Mesothelial cell of epicardium (in vitro differentiated cells): ENCODE results near the gene IPO11. TPM values are rescaled to one million over a fixed set of nuclear protein-coding genes. Genes with fewer than 3 reads are reported as not detected.
"Not testable (repeated sequence)": the region's sequence is repeated elsewhere in the genome, so short reads cannot be mapped to it uniquely, and the experiment has no call there.

Experiments used
- DNase-seq, 2 experiments: peaks; one replicate each; pipeline ENCODE4 v3.0.0; 2021; ENCODE audit warnings: low spot score in 2 of 2; ENCODE audit not compliant: unreplicated experiment in 2 of 2
- H3K27ac Mint-ChIP-seq: 2 replicates; pipeline ENCODE4 v1.8.0; 2021; ENCODE audit warnings: mixed read lengths
- H3K27me3 Mint-ChIP-seq: 2 replicates; pipeline ENCODE4 v1.8.0; 2021; ENCODE audit warnings: low read depth, mixed read lengths
- H3K36me3 Mint-ChIP-seq: 2 replicates; pipeline ENCODE4 v1.8.0; 2021; ENCODE audit warnings: mixed read lengths
- H3K4me1 Mint-ChIP-seq: 2 replicates; pipeline ENCODE4 v1.8.0; 2021; ENCODE audit warnings: mixed read lengths
- H3K4me3 Mint-ChIP-seq: 2 replicates; pipeline ENCODE4 v1.8.0; 2021; ENCODE audit warnings: mild to moderate bottlenecking, moderate library complexity, mixed read lengths
- H3K9me3 Mint-ChIP-seq: 2 replicates; pipeline ENCODE4 v1.8.0; 2021; ENCODE audit warnings: mixed read lengths
- total RNA-seq: library from RNA; stranded (reverse); gene quantifications from 3 replicates; pipeline ENCODE4 v1.2.1, GENCODE V29; 2021
- TF ChIP-seq, protein P1 (sequence below): fragments of 200-600 bp; sonication (generic); IDR thresholded peaks from one replicate; pipeline ENCODE4 v1.5.0; 2021; ENCODE audit warnings: antibody characterized with exemption; ENCODE audit not compliant: unreplicated experiment

Gene IPO11
- total RNA-seq, 1 donor from 2014 or later = 31.9 TPM

DNA sequence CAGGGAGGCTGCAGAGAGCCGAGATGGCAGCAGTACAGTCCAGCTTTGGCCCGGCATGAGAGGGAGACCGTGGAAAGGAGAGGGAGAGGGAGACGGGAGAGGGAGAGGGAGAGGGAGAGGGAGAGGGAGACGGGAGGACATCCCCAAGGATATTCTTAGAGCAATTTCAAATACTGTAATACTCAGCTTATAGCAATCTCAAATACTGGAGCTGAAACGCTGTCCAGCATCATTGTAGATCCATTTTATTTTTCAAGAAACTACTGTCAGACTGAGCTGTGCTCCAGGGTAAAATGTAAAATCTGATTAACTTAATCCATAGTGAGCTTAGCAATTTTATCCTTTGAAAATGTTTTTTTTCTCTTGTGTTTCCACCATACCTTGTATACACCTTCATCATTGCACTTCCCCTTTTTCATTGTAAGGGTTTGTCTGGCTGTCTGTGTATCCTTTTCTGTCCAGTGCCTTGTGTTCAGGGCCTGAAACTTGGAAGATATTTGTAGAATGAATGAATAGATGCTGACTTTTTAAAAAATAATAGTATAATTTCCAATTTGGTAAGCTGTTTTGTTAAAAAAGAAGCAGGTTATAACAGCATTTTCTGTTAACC lies 102.1 kb downstream of the IPO11 start:
- Mint-ChIP-seq H3K27me3 (no peaks in the 10 kb centered on the region), H3K4me1 (no peaks in the 10 kb centered on the region), H3K9me3 (no peaks in the 10 kb centered on the region), H3K4me3 (no peak overlapping the region), H3K36me3 (peaks cover 19% of the 10 kb centered on the region), H3K27ac (no peak overlapping the region)
- TF ChIP-seq, protein P1, sequence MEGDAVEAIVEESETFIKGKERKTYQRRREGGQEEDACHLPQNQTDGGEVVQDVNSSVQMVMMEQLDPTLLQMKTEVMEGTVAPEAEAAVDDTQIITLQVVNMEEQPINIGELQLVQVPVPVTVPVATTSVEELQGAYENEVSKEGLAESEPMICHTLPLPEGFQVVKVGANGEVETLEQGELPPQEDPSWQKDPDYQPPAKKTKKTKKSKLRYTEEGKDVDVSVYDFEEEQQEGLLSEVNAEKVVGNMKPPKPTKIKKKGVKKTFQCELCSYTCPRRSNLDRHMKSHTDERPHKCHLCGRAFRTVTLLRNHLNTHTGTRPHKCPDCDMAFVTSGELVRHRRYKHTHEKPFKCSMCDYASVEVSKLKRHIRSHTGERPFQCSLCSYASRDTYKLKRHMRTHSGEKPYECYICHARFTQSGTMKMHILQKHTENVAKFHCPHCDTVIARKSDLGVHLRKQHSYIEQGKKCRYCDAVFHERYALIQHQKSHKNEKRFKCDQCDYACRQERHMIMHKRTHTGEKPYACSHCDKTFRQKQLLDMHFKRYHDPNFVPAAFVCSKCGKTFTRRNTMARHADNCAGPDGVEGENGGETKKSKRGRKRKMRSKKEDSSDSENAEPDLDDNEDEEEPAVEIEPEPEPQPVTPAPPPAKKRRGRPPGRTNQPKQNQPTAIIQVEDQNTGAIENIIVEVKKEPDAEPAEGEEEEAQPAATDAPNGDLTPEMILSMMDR = no peak
- no peak for DNase-seq

DNA sequence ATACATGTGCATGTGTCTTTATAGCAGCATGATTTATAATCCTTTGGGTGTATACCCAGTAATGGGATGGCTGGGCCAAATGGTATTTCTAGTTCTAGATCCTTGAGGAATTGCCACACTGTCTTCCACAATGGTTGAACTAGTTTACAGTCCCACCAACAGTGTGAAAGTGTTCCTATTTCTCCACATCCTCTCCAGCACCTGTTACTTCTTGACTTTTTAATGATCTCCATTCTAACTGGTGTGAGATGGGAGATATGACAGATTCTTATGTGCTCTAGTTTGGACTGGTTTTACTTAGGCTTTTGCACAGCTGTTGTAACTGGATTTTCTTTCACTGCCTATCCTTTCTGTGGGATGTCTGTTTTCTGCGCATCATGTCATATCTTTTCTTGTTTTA lies 108.2 kb downstream of the IPO11 start:
- not testable (repeated sequence) for H3K4me1 Mint-ChIP-seq, DNase-seq, H3K4me3 Mint-ChIP-seq, H3K9me3 Mint-ChIP-seq, H3K27me3 Mint-ChIP-seq, H3K27ac Mint-ChIP-seq
- H3K36me3 Mint-ChIP-seq = peaks cover 34% of the 10 kb centered on the region

DNA sequence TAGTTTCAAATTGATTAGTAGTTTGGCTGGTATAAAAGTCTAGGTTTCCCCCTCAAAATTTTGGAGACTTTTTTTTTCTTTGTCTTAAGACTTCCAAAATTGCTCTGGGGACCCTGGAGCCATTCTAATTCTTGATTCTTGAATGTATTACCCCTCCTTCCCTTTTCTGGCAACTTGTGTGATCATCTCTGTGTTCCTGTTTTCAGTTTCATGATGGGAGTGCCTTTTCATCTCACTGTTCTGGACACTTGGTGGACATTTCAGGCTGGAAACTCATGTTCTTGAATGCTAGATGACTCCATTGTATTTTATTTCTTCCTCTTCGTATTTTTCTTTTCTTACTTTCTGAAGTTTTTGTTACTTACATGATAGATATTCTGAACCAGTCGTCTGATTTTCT lies 108.8 kb downstream of the IPO11 start:
- DNase-seq = no peak
- no peaks in the 10 kb centered on the region for H3K9me3 Mint-ChIP-seq
- H3K36me3 Mint-ChIP-seq = peaks cover 32% of the 10 kb centered on the region
- no peak overlapping the region for H3K4me3 Mint-ChIP-seq
- no peaks in the 10 kb centered on the region for H3K27me3 Mint-ChIP-seq
- H3K27ac Mint-ChIP-seq = no peak overlapping the region
- peaks cover 7% of the 10 kb centered on the region for H3K4me1 Mint-ChIP-seq
- TF ChIP-seq, protein P1 = no peak

- H3K27me3 Mint-ChIP-seq = no peaks in the 10 kb centered on the region
- H3K4me3 Mint-ChIP-seq = no peak overlapping the region
These were observed 110.2 kb downstream of the IPO11 start for GRCh38 chr5:62522811-62523210.

GRCh38 chr5:62533597-62533996 lies 121.0 kb downstream of the IPO11 start:
- DNase-seq = no peak
- H3K27ac Mint-ChIP-seq = no peak overlapping the region
- peaks cover 3% of the 10 kb centered on the region for H3K9me3 Mint-ChIP-seq
- TF ChIP-seq, protein P1 = no peak
- no peaks in the 10 kb centered on the region for H3K4me1 Mint-ChIP-seq
- peaks cover 20% of the 10 kb centered on the region for H3K36me3 Mint-ChIP-seq
- no peaks in the 10 kb centered on the region for H3K27me3 Mint-ChIP-seq
- H3K4me3 Mint-ChIP-seq = no peak overlapping the region

More at GRCh38 chr5:62522811-62523210, 110.2 kb downstream of the IPO11 start:
- Mint-ChIP-seq H3K4me1 (peaks cover 7% of the 10 kb centered on the region), H3K27ac (peak overlapping the region; percentile 22), H3K9me3 (no peaks in the 10 kb centered on the region), H3K36me3 (peaks cover 28% of the 10 kb centered on the region)
- TF ChIP-seq, protein P1 = no peak
- DNase-seq = no peak

GRCh38 chr5:62534461-62535236 lies 122.1 kb downstream of the IPO11 start:
- Mint-ChIP-seq H3K4me1 (no peaks in the 10 kb centered on the region), H3K36me3 (peaks cover 27% of the 10 kb centered on the region)
- TF ChIP-seq, protein P1 = no peak

More at GRCh38 chr5:62534461-62535236, 122.1 kb downstream of the IPO11 start:
- Mint-ChIP-seq H3K9me3 (peaks cover 6% of the 10 kb centered on the region), H3K27ac (no peak overlapping the region), H3K27me3 (no peaks in the 10 kb centered on the region), H3K4me3 (no peak overlapping the region)
- no peak for DNase-seq
